H9 (cell line): ENCODE measurements around the gene TMEM132C. TPM values are rescaled to one million over a fixed set of nuclear protein-coding genes. Genes with fewer than 3 reads are reported as not detected.

ENCODE experiments used
- DNase-seq: peaks from one replicate; pipeline ENCODE4 v3.0.0-alpha.2; 2017
- H2AFZ ChIP-seq: one replicate; pipeline ENCODE4 v1.6.1; 2013; ENCODE audit warnings: mild to moderate bottlenecking, low read length, control low read depth, moderate library complexity
- H2AK5ac ChIP-seq: 2 replicates; pipeline ENCODE4 v1.6.1; 2013; ENCODE audit warnings: low read length, control low read depth, mixed read lengths; ENCODE audit not compliant: insufficient read length
- H2BK120ac ChIP-seq: one replicate; pipeline ENCODE4 v1.6.1; 2013; ENCODE audit warnings: low read depth, mild to moderate bottlenecking, low read length, control low read depth, inconsistent platforms; ENCODE audit not compliant: poor library complexity, severe bottlenecking
- H2BK12ac ChIP-seq: 2 replicates; pipeline ENCODE4 v1.6.1; 2013; ENCODE audit warnings: low read length, control low read depth, mixed read lengths, low read depth; ENCODE audit not compliant: insufficient read length
- H2BK15ac ChIP-seq: 2 replicates; pipeline ENCODE4 v1.6.1; 2013; ENCODE audit warnings: low read depth, low read length, control low read depth
- H2BK20ac ChIP-seq: one replicate; pipeline ENCODE4 v1.6.1; 2013; ENCODE audit warnings: low read depth, mild to moderate bottlenecking, low read length, control low read depth, inconsistent platforms; ENCODE audit not compliant: poor library complexity, severe bottlenecking
- H2BK5ac ChIP-seq: 2 replicates; pipeline ENCODE4 v1.6.1; 2013; ENCODE audit warnings: low read length, control low read depth, mixed read lengths; ENCODE audit not compliant: insufficient read length
- H3K14ac ChIP-seq: 2 replicates; pipeline ENCODE4 v1.6.1; 2013; ENCODE audit warnings: low read length, control low read depth; ENCODE audit not compliant: insufficient read depth
- H3K18ac ChIP-seq: 2 replicates; pipeline ENCODE4 v1.6.1; 2013; ENCODE audit warnings: low read depth, mild to moderate bottlenecking, mixed read lengths, low read length, control low read depth; ENCODE audit not compliant: insufficient read length
- H3K23ac ChIP-seq: 2 replicates; pipeline ENCODE4 v1.6.1; 2013; ENCODE audit warnings: low read length, control low read depth, mixed read lengths, low read depth; ENCODE audit not compliant: insufficient read length
- H3K23me2 ChIP-seq: 2 replicates; pipeline ENCODE4 v1.6.1; 2013; ENCODE audit warnings: low read depth, mild to moderate bottlenecking, mixed read lengths, low read length, control low read depth; ENCODE audit not compliant: insufficient read length, poor library complexity, severe bottlenecking
- H3K27ac ChIP-seq: 2 replicates; pipeline ENCODE4 v1.5.1; 2013; ENCODE audit warnings: low read length, control low read depth, mixed read lengths, low read depth; ENCODE audit not compliant: insufficient read length
- H3K27me3 ChIP-seq: 2 replicates; pipeline ENCODE4 v1.6.1; 2013; ENCODE audit warnings: low read length, control low read depth, inconsistent platforms; ENCODE audit not compliant: insufficient read depth
- H3K4ac ChIP-seq: 2 replicates; pipeline ENCODE4 v1.6.1; 2013; ENCODE audit warnings: low read depth, mild to moderate bottlenecking, control low read depth, inconsistent platforms, low read length, moderate library complexity
- H3K4me1 ChIP-seq: 2 replicates; pipeline ENCODE4 v1.6.1; 2013; ENCODE audit warnings: low read length, control low read depth, inconsistent platforms; ENCODE audit not compliant: insufficient read depth
- H3K4me2 ChIP-seq: 2 replicates; pipeline ENCODE4 v1.6.1; 2013; ENCODE audit warnings: low read length, control low read depth, mixed read lengths; ENCODE audit not compliant: insufficient read length, insufficient read depth
- H3K56ac ChIP-seq: 2 replicates; pipeline ENCODE4 v1.6.1; 2013; ENCODE audit warnings: low read depth, mild to moderate bottlenecking, mixed read lengths, low read length, control low read depth; ENCODE audit not compliant: insufficient read length
- H3K79me1 ChIP-seq: 2 replicates; pipeline ENCODE4 v1.6.1; 2013; ENCODE audit warnings: low read depth, mild to moderate bottlenecking, moderate library complexity, low read length, control low read depth, inconsistent platforms; ENCODE audit not compliant: insufficient read depth, poor library complexity, severe bottlenecking
- H3K79me2 ChIP-seq: 2 replicates; pipeline ENCODE4 v1.6.1; 2013; ENCODE audit warnings: low read length, control low read depth, inconsistent platforms; ENCODE audit not compliant: insufficient read depth
- H3K9ac ChIP-seq: 2 replicates; pipeline ENCODE4 v1.6.1; 2013; ENCODE audit warnings: low read length, control low read depth, mixed read lengths; ENCODE audit not compliant: insufficient read length; ENCODE audit errors: extremely low read depth
- H3K9me3 ChIP-seq: one replicate; pipeline ENCODE4 v1.6.1; 2013; ENCODE audit warnings: low read depth, low read length, inconsistent platforms; ENCODE audit not compliant: control insufficient read depth
- H3T11ph ChIP-seq: one replicate; pipeline ENCODE4 v1.6.1; 2013; ENCODE audit warnings: mild to moderate bottlenecking, low read length, control low read depth, inconsistent platforms
- H4K20me1 ChIP-seq: one replicate; pipeline ENCODE4 v1.6.1; 2013; ENCODE audit not compliant: control insufficient read depth, insufficient read length, insufficient read depth
- H4K5ac ChIP-seq: 2 replicates; pipeline ENCODE4 v1.6.1; 2013; ENCODE audit warnings: low read depth, mild to moderate bottlenecking, mixed read lengths, low read length, control low read depth; ENCODE audit not compliant: insufficient read length
- H4K8ac ChIP-seq: replicated peaks from 2 replicates; pipeline ENCODE4 v1.6.1; 2013; ENCODE audit warnings: low read length, control low read depth, mixed read lengths, low read depth; ENCODE audit not compliant: insufficient read length
- H4K91ac ChIP-seq: 2 replicates; pipeline ENCODE4 v1.6.1; 2013; ENCODE audit warnings: low read depth, mild to moderate bottlenecking, moderate library complexity, mixed read lengths, low read length, control low read depth; ENCODE audit not compliant: insufficient read length
- H3K27ac Mint-ChIP-seq, 3 experiments: 2 replicates in 2 of 3; 3 replicates in 1 of 3; pipeline ENCODE4 v1.8.0; 2020 to 2021; ENCODE audit warnings: mixed read lengths in 3 of 3, mild to moderate bottlenecking in 1 of 3, moderate library complexity in 1 of 3
- H3K27me3 Mint-ChIP-seq: 2 replicates; pipeline ENCODE4 v1.8.0; 2021; ENCODE audit warnings: low read depth, mild to moderate bottlenecking, moderate library complexity, mixed read lengths
- H3K36me3 Mint-ChIP-seq, 3 experiments: 2 replicates in 2 of 3; 3 replicates in 1 of 3; pipeline ENCODE4 v1.8.0; 2020 to 2021; ENCODE audit warnings: low read depth in 3 of 3, mixed read lengths in 3 of 3; ENCODE audit not compliant: insufficient read depth in 1 of 3
- H3K4me1 Mint-ChIP-seq, 2 experiments: 2 replicates each; pipeline ENCODE4 v1.8.0; 2020; ENCODE audit warnings: mixed read lengths in 2 of 2
- H3K4me3 Mint-ChIP-seq, 2 experiments: 2 replicates in 1 of 2; 3 replicates in 1 of 2; pipeline ENCODE4 v1.8.0; 2020 to 2021; ENCODE audit warnings: mild to moderate bottlenecking in 2 of 2, mixed read lengths in 2 of 2, moderate library complexity in 1 of 2
- H3K9me3 Mint-ChIP-seq, 2 experiments: 2 replicates in 1 of 2; 3 replicates in 1 of 2; pipeline ENCODE4 v1.8.0; 2020; ENCODE audit warnings: mild to moderate bottlenecking in 2 of 2, mixed read lengths in 2 of 2, moderate library complexity in 1 of 2
- WGBS: extraction: QIAGEN DNeasy Blood & Tissue Kit; methylation state at CpG from one replicate; pipeline ENCODE4 v1.1.7; 2013; ENCODE audit warnings: missing lambda C conversion rate, low lambda C conversion rate, mixed read lengths; ENCODE audit not compliant: insufficient read length; ENCODE audit errors: extremely low coverage; 5-methylcytosine and 5-hydroxymethylcytosine counted together
- total RNA-seq: library from RNA; stranded (reverse); gene quantifications from 2 replicates; pipeline ENCODE4 v1.2.1, GENCODE V29; 2021
- TF ChIP-seq, protein P1 (sequence below): fragments of 200-600 bp; sonication (generic); conservative IDR thresholded peaks from 3 replicates; pipeline ENCODE4 v1.8.0; 2021; ENCODE audit warnings: antibody characterized with exemption, mild to moderate bottlenecking

The TMEM132C gene
- total RNA-seq, 1 experiment from 2014 or later: 0.22 TPM

GRCh38 chr12:128729628-128730121, 462.7 kb downstream of the TMEM132C start:
- H3K9ac ChIP-seq: no peak overlapping the region
- TF ChIP-seq, protein P1, sequence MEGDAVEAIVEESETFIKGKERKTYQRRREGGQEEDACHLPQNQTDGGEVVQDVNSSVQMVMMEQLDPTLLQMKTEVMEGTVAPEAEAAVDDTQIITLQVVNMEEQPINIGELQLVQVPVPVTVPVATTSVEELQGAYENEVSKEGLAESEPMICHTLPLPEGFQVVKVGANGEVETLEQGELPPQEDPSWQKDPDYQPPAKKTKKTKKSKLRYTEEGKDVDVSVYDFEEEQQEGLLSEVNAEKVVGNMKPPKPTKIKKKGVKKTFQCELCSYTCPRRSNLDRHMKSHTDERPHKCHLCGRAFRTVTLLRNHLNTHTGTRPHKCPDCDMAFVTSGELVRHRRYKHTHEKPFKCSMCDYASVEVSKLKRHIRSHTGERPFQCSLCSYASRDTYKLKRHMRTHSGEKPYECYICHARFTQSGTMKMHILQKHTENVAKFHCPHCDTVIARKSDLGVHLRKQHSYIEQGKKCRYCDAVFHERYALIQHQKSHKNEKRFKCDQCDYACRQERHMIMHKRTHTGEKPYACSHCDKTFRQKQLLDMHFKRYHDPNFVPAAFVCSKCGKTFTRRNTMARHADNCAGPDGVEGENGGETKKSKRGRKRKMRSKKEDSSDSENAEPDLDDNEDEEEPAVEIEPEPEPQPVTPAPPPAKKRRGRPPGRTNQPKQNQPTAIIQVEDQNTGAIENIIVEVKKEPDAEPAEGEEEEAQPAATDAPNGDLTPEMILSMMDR: no peak
- H3T11ph ChIP-seq: no peak overlapping the region
- H3K27ac ChIP-seq: no peak overlapping the region
- no peak overlapping the region for H2AFZ ChIP-seq
- Mint-ChIP-seq H3K27ac (peak overlapping the region in 2 of 3 experiments; percentile 77 to 87; a peak in 5 of 7 replicates), H3K36me3 (no peaks in the 10 kb centered on the region; a peak in 1 of 7 replicates), H3K4me3 (no peak overlapping the region), H3K4me1 (peaks cover 36 to 43% of the 10 kb centered on the region in 2 experiments), H3K27me3 (peaks cover 15% of the 10 kb centered on the region), H3K9me3 (no peaks in the 10 kb centered on the region; a peak in 2 of 5 replicates)
- H3K79me2 ChIP-seq: no peaks in the 10 kb centered on the region
- H3K18ac ChIP-seq: no peak overlapping the region
- no peak overlapping the region for H4K8ac ChIP-seq
- no CpG with 5 or more reads among the region's 8 CpGs for WGBS
- no peak overlapping the region for H2BK120ac ChIP-seq
- no peaks in the 10 kb centered on the region for H4K20me1 ChIP-seq
- no peak overlapping the region for H3K23ac ChIP-seq
- H3K4ac ChIP-seq: no peak overlapping the region
- H4K91ac ChIP-seq: no peak overlapping the region
- no peak overlapping the region for H2AK5ac ChIP-seq
- no peak overlapping the region for H3K4me2 ChIP-seq
- no peaks in the 10 kb centered on the region for H3K27me3 ChIP-seq
- no peak for DNase-seq
- no peak overlapping the region for H2BK15ac ChIP-seq
- no peaks in the 10 kb centered on the region for H3K23me2 ChIP-seq
- no peak overlapping the region for H2BK12ac ChIP-seq
- no peak overlapping the region for H3K14ac ChIP-seq
- no peaks in the 10 kb centered on the region for H3K9me3 ChIP-seq
- H2BK5ac ChIP-seq: no peak overlapping the region
- no peak overlapping the region for H3K56ac ChIP-seq
- H2BK20ac ChIP-seq: no peak overlapping the region
- peaks cover 13% of the 10 kb centered on the region; the same call in 1 of the 2 replicates for H3K4me1 ChIP-seq
- no peaks in the 10 kb centered on the region for H3K79me1 ChIP-seq
- no peak overlapping the region for H4K5ac ChIP-seq
